MM.1S (cell line): Measurements from ENCODE around the gene DCDC2.
"Not testable (repeated sequence)": the region's sequence is repeated elsewhere in the genome, so short reads cannot be mapped to it uniquely, and the experiment has no call there.

Experiments used
- DNase-seq: peaks from one replicate; pipeline ENCODE4 v3.0.0-alpha.2; 2015
- H2AFZ ChIP-seq: fragments of 300-600 bp; sonication (generic); 2 replicates; pipeline ENCODE4 v1.6.0; 2016; ENCODE audit warnings: antibody characterized with exemption, low read length
- H3F3A ChIP-seq: fragments of 300-600 bp; sonication (generic); 2 replicates; pipeline ENCODE4 v1.6.1; 2016; ENCODE audit warnings: mild to moderate bottlenecking, antibody characterized with exemption, low read length, moderate library complexity, mixed read lengths; ENCODE audit not compliant: insufficient read depth
- H3K27ac ChIP-seq: fragments of 300-600 bp; sonication (generic); 2 replicates; pipeline ENCODE4 v1.5.1; 2016; ENCODE audit warnings: mild to moderate bottlenecking, low read length
- H3K27me3 ChIP-seq: fragments of 300-600 bp; sonication (generic); replicated peaks from 2 replicates; pipeline ENCODE4 v1.6.0; 2016; ENCODE audit warnings: low read length; ENCODE audit not compliant: insufficient read depth
- H3K36me3 ChIP-seq: fragments of 300-600 bp; sonication (generic); replicated peaks from 2 replicates; pipeline ENCODE4 v1.6.1; 2016; ENCODE audit warnings: mild to moderate bottlenecking, low read length, mixed read lengths; ENCODE audit not compliant: insufficient read depth
- H3K4me1 ChIP-seq: fragments of 300-600 bp; sonication (generic); 2 replicates; pipeline ENCODE4 v1.6.1; 2016; ENCODE audit warnings: low read length, mixed read lengths
- H3K4me2 ChIP-seq: fragments of 300-600 bp; sonication (generic); 2 replicates; pipeline ENCODE4 v1.6.0; 2016; ENCODE audit warnings: low read depth, low read length
- H3K4me3 ChIP-seq: fragments of 300-600 bp; sonication (generic); 2 replicates; pipeline ENCODE4 v1.5.1; 2016; ENCODE audit warnings: low read length, mixed read lengths
- H3K79me2 ChIP-seq: fragments of 300-600 bp; sonication (generic); 2 replicates; pipeline ENCODE4 v1.6.1; 2016; ENCODE audit warnings: mixed run types, low read length, mixed read lengths
- H3K9ac ChIP-seq: fragments of 300-600 bp; sonication (generic); 2 replicates; pipeline ENCODE4 v1.6.1; 2016; ENCODE audit warnings: low read length, mixed read lengths
- H3K9me2 ChIP-seq: fragments of 300-600 bp; sonication (generic); replicated peaks from 2 replicates; pipeline ENCODE4 v1.6.1; 2016; ENCODE audit warnings: mild to moderate bottlenecking, low read length, mixed read lengths; ENCODE audit not compliant: insufficient read depth
- H3K9me3 ChIP-seq: fragments of 300-600 bp; sonication (generic); replicated peaks from 2 replicates; pipeline ENCODE4 v1.6.1; 2016; ENCODE audit warnings: mild to moderate bottlenecking, low read length, mixed read lengths; ENCODE audit not compliant: insufficient read depth
- H4K20me1 ChIP-seq: fragments of 300-600 bp; sonication (generic); 2 replicates; pipeline ENCODE4 v1.6.1; 2016; ENCODE audit warnings: mild to moderate bottlenecking, low read length, moderate library complexity, mixed read lengths; ENCODE audit not compliant: insufficient read depth
- CTCF ChIP-seq: fragments of 300-600 bp; sonication (generic); IDR thresholded peaks from 2 replicates; pipeline ENCODE4 v1.5.1; 2016; ENCODE audit warnings: antibody characterized with exemption, low read length, mixed read lengths
- EZH2 ChIP-seq: fragments of 300-600 bp; sonication (generic); optimal IDR thresholded peaks from 2 replicates; pipeline ENCODE3; 2017; ENCODE audit warnings: low read depth, mild to moderate bottlenecking, antibody characterized with exemption, low read length, mixed read lengths
- EZH2phosphoT487 ChIP-seq: fragments of 300-600 bp; sonication (generic); IDR thresholded peaks from 2 replicates; pipeline ENCODE4 v1.6.1; 2018; ENCODE audit warnings: antibody characterized with exemption, low read length

The DCDC2 gene

GRCh38 chr6:24214984-24215383, 142.9 kb downstream of the DCDC2 start:
- Histone ChIP-seq H3K9ac (no peak overlapping the region), H3K9me3 (no peaks in the 10 kb centered on the region), H3K79me2 (no peaks in the 10 kb centered on the region), H3K4me1 (no peaks in the 10 kb centered on the region), H4K20me1 (no peaks in the 10 kb centered on the region), H3K27me3 (no peaks in the 10 kb centered on the region), H3K9me2 (no peaks in the 10 kb centered on the region), H3K27ac (no peak overlapping the region), H3K4me3 (no peak overlapping the region), H3F3A (no peaks in the 10 kb centered on the region), H3K4me2 (no peak overlapping the region), H3K36me3 (no peaks in the 10 kb centered on the region), H2AFZ (no peak overlapping the region)
- DNase-seq, result no peak
- no peak for TF ChIP-seq CTCF
- TF ChIP-seq EZH2, result no peak
- no peak for TF ChIP-seq EZH2phosphoT487

GRCh38 chr6:24207413-24207812, 150.4 kb downstream of the DCDC2 start:
- H3K4me1 ChIP-seq, result no peaks in the 10 kb centered on the region
- H3K79me2 ChIP-seq, result no peaks in the 10 kb centered on the region
- H3K36me3 ChIP-seq, result no peaks in the 10 kb centered on the region
- H3K27ac ChIP-seq, result no peak overlapping the region
- H3K9ac ChIP-seq, result no peak overlapping the region
- H3K9me3 ChIP-seq, result no peaks in the 10 kb centered on the region
- H2AFZ ChIP-seq, result no peak overlapping the region
- H4K20me1 ChIP-seq, result no peaks in the 10 kb centered on the region
- no peaks in the 10 kb centered on the region for H3K27me3 ChIP-seq
- DNase-seq, result no peak
- H3K4me3 ChIP-seq, result no peak overlapping the region
- TF ChIP-seq EZH2, result no peak
- TF ChIP-seq EZH2phosphoT487, result no peak
- no peak for TF ChIP-seq CTCF
- H3K9me2 ChIP-seq, result no peaks in the 10 kb centered on the region
- H3F3A ChIP-seq, result no peaks in the 10 kb centered on the region
- H3K4me2 ChIP-seq, result no peak overlapping the region

- no peak for TF ChIP-seq EZH2phosphoT487
- peak; percentile 65 for TF ChIP-seq CTCF
- Histone ChIP-seq H3K9me3 (no peaks in the 10 kb centered on the region), H3F3A (no peaks in the 10 kb centered on the region), H3K9ac (no peak overlapping the region), H3K4me1 (no peaks in the 10 kb centered on the region), H4K20me1 (no peaks in the 10 kb centered on the region), H3K79me2 (no peaks in the 10 kb centered on the region), H3K4me2 (no peak overlapping the region), H3K4me3 (no peak overlapping the region), H3K9me2 (no peaks in the 10 kb centered on the region), H3K27me3 (no peaks in the 10 kb centered on the region), H2AFZ (no peak overlapping the region), H3K36me3 (no peaks in the 10 kb centered on the region), H3K27ac (no peak overlapping the region)
- peak; percentile 26 for DNase-seq
Observed at GRCh38 chr6:24205020-24205492, 152.8 kb downstream of the DCDC2 start.

GRCh38 chr6:24204113-24204512, 153.7 kb downstream of the DCDC2 start:
- H3K9me3 ChIP-seq, H3K79me2 ChIP-seq, H3K27ac ChIP-seq, H3K4me1 ChIP-seq, H3K9ac ChIP-seq, H4K20me1 ChIP-seq, H3K4me3 ChIP-seq, H3F3A ChIP-seq, H2AFZ ChIP-seq, H3K36me3 ChIP-seq, H3K4me2 ChIP-seq, H3K9me2 ChIP-seq, H3K27me3 ChIP-seq, DNase-seq: not testable (repeated sequence)
